SJSA1 (cell line): Measurements from ENCODE around the gene SERPIND1. TPM values are rescaled to one million over a fixed set of nuclear protein-coding genes. Genes with fewer than 3 reads are reported as not detected.
"Not testable (repeated sequence)": the region's sequence is repeated elsewhere in the genome, so short reads cannot be mapped to it uniquely, and the experiment has no call there.

Experiments
- DNase-seq, 2 experiments: peaks; one replicate each; pipeline ENCODE4 v3.0.0-alpha.2; 2015 to 2020; ENCODE audit warnings: low spot score in 2 of 2, low read depth in 1 of 2
- H3K27ac ChIP-seq: fragments of 250-450 bp; sonication (Bioruptor Pico); 2 replicates; pipeline ENCODE4 v1.5.1; 2020; ENCODE audit warnings: mild to moderate bottlenecking, moderate library complexity
- H3K27me3 ChIP-seq: fragments of 250-450 bp; sonication (Bioruptor Pico); replicated peaks from 2 replicates; pipeline ENCODE4 v1.5.1; 2020; ENCODE audit warnings: mild to moderate bottlenecking, moderate library complexity
- H3K36me3 ChIP-seq: fragments of 250-450 bp; sonication (Bioruptor Pico); 2 replicates; pipeline ENCODE4 v1.5.1; 2020; ENCODE audit warnings: mild to moderate bottlenecking
- H3K4me1 ChIP-seq: fragments of 250-450 bp; sonication (Bioruptor Pico); replicated peaks from 2 replicates; pipeline ENCODE4 v1.6.1; 2021; ENCODE audit warnings: mild to moderate bottlenecking
- H3K4me3 ChIP-seq: fragments of 250-450 bp; sonication (Bioruptor Pico); 2 replicates; pipeline ENCODE4 v1.5.1; 2020; ENCODE audit warnings: mild to moderate bottlenecking
- H3K9me3 ChIP-seq: fragments of 250-450 bp; sonication (Bioruptor Pico); replicated peaks from 2 replicates; pipeline ENCODE4 v1.5.1; 2020; ENCODE audit warnings: mild to moderate bottlenecking
- total RNA-seq: library from RNA; depleted of rRNA; stranded (reverse); fragments of >200 nt; shearing (Covaris generic); gene quantifications from 2 replicates; pipeline ENCODE4 v1.2.3, GENCODE V29; 2014

Gene SERPIND1
- total RNA-seq, 1 experiment from 2014 or later = not detected

DNA sequence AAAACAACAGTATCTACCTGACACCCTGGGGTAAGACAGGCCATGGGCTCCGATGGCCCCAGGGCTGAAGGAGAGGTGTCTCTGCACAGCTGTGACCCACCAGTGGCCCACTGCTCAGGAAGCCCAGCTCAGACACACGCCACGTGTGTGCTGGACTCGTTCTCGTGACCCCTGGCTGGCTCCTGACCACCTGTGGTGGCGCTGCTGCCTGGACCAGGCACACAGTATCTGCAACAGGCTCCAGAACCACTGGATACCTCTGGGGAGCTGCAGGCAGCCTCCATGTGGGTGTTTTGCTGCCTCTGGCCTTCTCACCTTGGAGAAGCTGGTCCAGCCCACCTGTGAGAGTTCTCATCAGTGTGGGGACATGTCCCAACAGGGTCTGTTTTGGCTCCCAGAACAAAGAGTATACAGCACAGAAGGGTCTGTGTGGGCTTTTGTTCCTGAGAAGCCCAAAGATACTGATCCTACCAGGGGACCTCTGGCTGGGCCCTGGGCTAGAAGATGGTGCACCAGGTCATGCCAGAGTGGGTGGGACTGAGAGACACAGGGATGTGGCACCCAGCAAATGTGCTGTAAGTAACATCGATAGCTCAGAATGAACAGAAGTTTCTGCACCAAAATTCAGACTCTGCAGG is 21.7 kb upstream of the SERPIND1 start:
- Histone ChIP-seq H3K27ac (no peak overlapping the region), H3K36me3 (peaks cover 41% of the 10 kb centered on the region), H3K27me3 (no peaks in the 10 kb centered on the region), H3K4me3 (no peak overlapping the region), H3K4me1 (peaks cover 18% of the 10 kb centered on the region), H3K9me3 (no peaks in the 10 kb centered on the region)
- DNase-seq = no peak

DNA sequence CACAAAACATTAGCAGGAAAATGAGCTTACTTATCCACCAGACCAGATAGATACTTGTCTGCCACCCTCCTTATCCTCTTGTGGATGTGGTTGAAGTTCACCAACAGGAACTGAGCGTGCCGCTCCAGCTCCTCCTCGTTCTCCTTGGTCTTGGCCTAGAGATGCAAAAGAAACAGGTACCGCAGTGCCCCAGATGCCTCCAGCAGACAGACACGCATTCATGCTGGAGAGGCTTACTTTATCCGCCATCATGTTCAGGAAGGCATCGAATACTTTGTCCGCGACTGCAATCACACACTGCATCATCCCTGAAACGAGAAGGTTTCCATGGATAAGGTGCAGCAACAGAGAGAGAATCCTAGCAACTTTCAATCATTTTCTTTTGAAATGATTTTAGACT is 21.0 kb upstream of the SERPIND1 start:
- Histone ChIP-seq H3K4me3 (no peak overlapping the region), H3K36me3 (peaks cover 40% of the 10 kb centered on the region), H3K27me3 (no peaks in the 10 kb centered on the region), H3K4me1 (peaks cover 18% of the 10 kb centered on the region), H3K27ac (no peak overlapping the region), H3K9me3 (no peaks in the 10 kb centered on the region)
- DNase-seq = no peak

DNA sequence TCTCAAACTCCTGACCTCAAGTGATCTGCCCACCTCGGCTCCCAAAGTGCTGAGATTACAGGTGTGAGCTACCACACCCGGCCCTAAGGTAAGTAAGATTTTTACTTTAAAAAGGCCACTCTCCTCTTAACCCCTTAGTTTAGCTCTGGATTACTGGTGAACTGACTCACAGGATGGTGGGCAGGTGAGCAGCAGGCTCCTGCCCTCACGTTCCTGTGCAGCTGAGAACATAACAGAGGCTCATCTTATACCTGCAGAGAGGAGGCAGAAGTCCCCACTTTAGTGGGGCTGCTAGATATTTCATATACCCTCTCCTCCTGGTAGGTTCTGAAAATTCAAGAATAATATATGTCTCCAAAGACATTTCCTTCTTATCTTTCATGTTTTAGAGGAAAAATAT is 17.1 kb upstream of the SERPIND1 start:
- no peaks in the 10 kb centered on the region for H3K4me1 ChIP-seq
- peaks cover 24% of the 10 kb centered on the region for H3K36me3 ChIP-seq
- DNase-seq = no peak
- no peak overlapping the region for H3K4me3 ChIP-seq
- H3K9me3 ChIP-seq = no peaks in the 10 kb centered on the region
- H3K27ac ChIP-seq = no peak overlapping the region
- no peaks in the 10 kb centered on the region for H3K27me3 ChIP-seq

- DNase-seq = no peak
- Histone ChIP-seq H3K36me3 (peaks cover 25% of the 10 kb centered on the region), H3K4me1 (no peaks in the 10 kb centered on the region), H3K27ac (no peak overlapping the region), H3K27me3 (no peaks in the 10 kb centered on the region), H3K4me3 (no peak overlapping the region), H3K9me3 (no peaks in the 10 kb centered on the region)
Observed at GRCh38 chr22:20758688-20759087, 15.2 kb upstream of the SERPIND1 start.

DNA sequence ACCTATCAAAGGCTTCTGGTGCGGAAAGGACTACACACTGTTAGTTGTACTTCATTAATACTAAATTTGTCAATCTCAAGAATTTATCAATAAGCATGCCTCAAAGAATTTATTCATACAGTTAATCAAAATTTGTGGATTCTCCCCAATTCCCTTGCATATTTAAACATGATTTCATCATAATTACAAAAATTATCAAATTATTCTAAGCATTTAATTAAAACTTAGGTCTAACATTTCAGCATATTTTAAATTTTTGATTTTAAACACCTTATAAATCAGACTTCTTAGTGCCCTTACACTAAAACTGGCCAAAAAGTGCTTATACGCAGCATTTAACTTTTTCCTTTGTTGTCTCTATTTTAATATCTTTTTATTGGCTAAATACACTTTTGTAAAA is 13.8 kb upstream of the SERPIND1 start:
- H3K27me3 ChIP-seq = no peaks in the 10 kb centered on the region
- H3K4me1 ChIP-seq = no peaks in the 10 kb centered on the region
- no peaks in the 10 kb centered on the region for H3K9me3 ChIP-seq
- no peak overlapping the region for H3K27ac ChIP-seq
- H3K36me3 ChIP-seq = peaks cover 38% of the 10 kb centered on the region
- no peak overlapping the region for H3K4me3 ChIP-seq
- no peak for DNase-seq

DNA sequence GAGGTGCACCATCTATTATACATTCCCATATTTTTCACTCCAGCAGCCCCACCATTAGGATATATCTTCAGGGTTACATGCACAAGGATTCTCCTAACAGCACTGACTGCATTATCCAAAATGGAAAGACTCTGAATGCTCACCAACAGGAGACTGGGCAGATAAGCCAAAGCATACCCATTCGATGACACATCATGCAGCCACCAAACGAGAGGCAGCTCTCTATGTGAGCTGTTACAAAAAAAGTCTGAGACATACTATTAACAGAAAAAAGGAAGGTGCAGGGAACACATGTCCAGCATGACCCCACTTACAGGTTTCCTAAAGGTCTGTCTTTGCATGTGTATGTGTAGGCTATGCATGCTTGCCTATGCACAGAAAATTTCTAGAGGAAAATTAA is 12.4 kb upstream of the SERPIND1 start:
- no peak for DNase-seq
- H3K4me3 ChIP-seq = no peak overlapping the region
- no peaks in the 10 kb centered on the region for H3K9me3 ChIP-seq
- peaks cover 45% of the 10 kb centered on the region for H3K36me3 ChIP-seq
- H3K4me1 ChIP-seq = no peaks in the 10 kb centered on the region
- H3K27ac ChIP-seq = no peak overlapping the region
- H3K27me3 ChIP-seq = no peaks in the 10 kb centered on the region

DNA sequence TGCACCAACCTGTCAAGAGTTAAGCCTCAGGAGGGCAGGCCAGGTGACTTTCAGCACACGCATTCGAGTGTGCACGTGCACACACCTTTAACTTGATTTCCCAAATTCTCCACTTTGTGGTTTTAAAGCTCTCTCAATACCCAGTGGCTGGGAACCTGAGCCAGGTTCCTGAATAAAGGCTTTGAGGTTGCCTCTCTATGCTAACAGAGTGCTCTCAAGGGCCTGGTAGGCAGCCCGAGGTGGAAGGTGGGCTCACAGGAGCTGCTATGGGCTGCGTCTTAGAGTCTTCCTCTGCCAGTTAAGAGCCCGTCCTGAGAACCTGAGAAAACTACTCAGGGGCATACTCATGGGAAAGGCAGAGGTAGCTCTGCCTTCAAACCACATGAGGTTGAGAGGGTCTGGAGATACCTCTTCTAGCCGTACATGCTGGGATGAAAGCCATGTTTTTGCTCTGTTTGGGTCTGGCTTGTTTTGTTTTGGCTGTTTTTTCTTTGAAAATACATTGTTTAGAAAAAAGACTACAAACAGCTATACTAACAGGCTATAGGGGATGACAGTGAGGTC is 11.6 kb upstream of the SERPIND1 start:
- Histone ChIP-seq H3K27me3 (no peaks in the 10 kb centered on the region), H3K27ac (no peak overlapping the region), H3K4me1 (no peaks in the 10 kb centered on the region), H3K9me3 (no peaks in the 10 kb centered on the region), H3K4me3 (no peak overlapping the region), H3K36me3 (peaks cover 45% of the 10 kb centered on the region)
- no peak for DNase-seq

GRCh38 chr22:20763630-20764470 is 10.1 kb upstream of the SERPIND1 start:
- no peaks in the 10 kb centered on the region for H3K9me3 ChIP-seq
- H3K27ac ChIP-seq = no peak overlapping the region
- H3K4me1 ChIP-seq = no peaks in the 10 kb centered on the region
- H3K36me3 ChIP-seq = peaks cover 43% of the 10 kb centered on the region
- H3K27me3 ChIP-seq = no peaks in the 10 kb centered on the region
- DNase-seq = no peak
- H3K4me3 ChIP-seq = no peak overlapping the region

GRCh38 chr22:20764471-20764720 is 9.5 kb upstream of the SERPIND1 start:
- H3K27me3 ChIP-seq = no peaks in the 10 kb centered on the region
- no peaks in the 10 kb centered on the region for H3K9me3 ChIP-seq
- H3K4me3 ChIP-seq = no peak overlapping the region
- no peak overlapping the region for H3K27ac ChIP-seq
- H3K4me1 ChIP-seq = no peaks in the 10 kb centered on the region
- DNase-seq = no peak
- peaks cover 47% of the 10 kb centered on the region for H3K36me3 ChIP-seq

DNA sequence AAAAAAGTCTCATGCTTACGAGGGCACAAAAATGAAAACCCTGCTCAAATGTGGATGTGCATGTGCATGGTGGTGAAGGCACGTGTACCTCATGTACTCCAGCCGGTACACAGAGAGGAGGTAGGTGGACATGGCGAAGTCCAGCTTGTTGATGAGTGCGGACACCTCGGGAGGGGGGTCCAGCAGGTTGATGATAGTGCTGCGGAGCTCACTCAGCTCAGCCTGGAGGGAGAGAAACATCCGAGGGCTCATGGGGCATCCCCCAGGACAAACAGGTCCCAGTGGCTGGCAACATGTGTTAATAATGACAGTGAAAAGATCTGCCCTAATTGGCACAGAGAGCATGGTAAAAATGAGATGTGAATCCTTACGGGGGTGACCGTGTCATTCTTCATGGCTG is 9.2 kb upstream of the SERPIND1 start:
- H3K9me3 ChIP-seq = no peaks in the 10 kb centered on the region
- H3K4me3 ChIP-seq = no peak overlapping the region
- no peaks in the 10 kb centered on the region for H3K4me1 ChIP-seq
- no peak overlapping the region for H3K27ac ChIP-seq
- peaks cover 47% of the 10 kb centered on the region for H3K36me3 ChIP-seq
- no peak for DNase-seq
- no peaks in the 10 kb centered on the region for H3K27me3 ChIP-seq

DNA sequence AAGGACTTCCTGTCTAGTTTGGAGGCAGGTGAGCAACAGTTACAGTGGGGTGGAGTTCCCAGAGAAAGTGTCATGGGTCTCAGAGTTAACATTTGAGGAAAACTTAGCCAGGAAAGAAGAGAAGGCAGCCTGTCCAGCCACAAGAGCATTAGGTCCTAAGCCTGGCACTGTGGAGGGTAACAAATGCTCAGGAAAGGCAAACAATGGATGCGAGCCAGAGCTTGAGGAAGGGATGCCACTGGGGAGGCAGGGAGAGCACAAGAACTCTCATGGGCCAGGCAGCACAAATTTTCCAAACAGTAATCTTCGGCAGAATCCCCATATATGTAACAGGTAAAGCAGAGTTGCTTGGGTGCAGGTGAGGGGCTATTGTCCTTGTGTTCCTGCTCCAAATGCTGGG is 8.0 kb upstream of the SERPIND1 start:
- no peaks in the 10 kb centered on the region for H3K4me1 ChIP-seq
- H3K9me3 ChIP-seq = no peaks in the 10 kb centered on the region
- H3K27me3 ChIP-seq = no peaks in the 10 kb centered on the region
- H3K27ac ChIP-seq = no peak overlapping the region
- no peak overlapping the region for H3K4me3 ChIP-seq
- DNase-seq = no peak
- H3K36me3 ChIP-seq = peaks cover 42% of the 10 kb centered on the region

DNA sequence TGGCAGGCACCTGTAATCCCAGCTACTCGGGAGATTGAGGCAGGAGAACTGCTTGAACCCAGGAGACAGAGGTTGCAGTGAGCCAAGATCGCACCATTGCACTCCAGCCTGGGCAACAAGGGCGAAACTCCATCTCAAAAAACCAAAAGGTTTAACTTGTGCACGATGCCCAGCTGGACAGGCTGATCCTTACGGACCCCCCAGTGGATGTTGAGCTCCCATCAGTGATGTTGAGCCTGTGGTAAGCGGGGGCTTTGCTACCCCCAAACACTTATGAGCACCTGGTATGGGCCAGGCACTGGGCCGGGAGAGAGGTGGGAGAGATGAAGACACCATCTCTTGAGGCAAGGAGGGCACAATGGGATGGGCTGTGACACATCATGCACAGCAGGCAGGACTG is 7.4 kb upstream of the SERPIND1 start:
- Histone ChIP-seq H3K4me1 (no peaks in the 10 kb centered on the region), H3K4me3 (no peak overlapping the region), H3K9me3 (no peaks in the 10 kb centered on the region), H3K36me3 (peaks cover 36% of the 10 kb centered on the region), H3K27ac (no peak overlapping the region), H3K27me3 (no peaks in the 10 kb centered on the region)
- DNase-seq = no peak

GRCh38 chr22:20769496-20769826 is 4.5 kb upstream of the SERPIND1 start:
- H3K36me3 ChIP-seq = peaks cover 19% of the 10 kb centered on the region
- not testable (repeated sequence) for H3K27ac ChIP-seq, DNase-seq, H3K27me3 ChIP-seq, H3K4me1 ChIP-seq, H3K9me3 ChIP-seq, H3K4me3 ChIP-seq

- H3K27me3 ChIP-seq = no peaks in the 10 kb centered on the region
- H3K4me1 ChIP-seq = no peaks in the 10 kb centered on the region; the same call in 1 of the 2 replicates
- H3K36me3 ChIP-seq = 0 out of 2 replicates have a peak, but pooled peaks cover 8% of the 10 kb centered on the region
- DNase-seq = no peak
- no peaks in the 10 kb centered on the region for H3K9me3 ChIP-seq
- H3K27ac ChIP-seq = no peak overlapping the region
- H3K4me3 ChIP-seq = no peak overlapping the region
Observed at GRCh38 chr22:20771918-20772625, 1.8 kb upstream of the SERPIND1 start.
